WTC11 (cell line): ENCODE results near the gene CCDC137.

ENCODE experiments used
- CTCF ChIP-seq: fragments of 200-600 bp; IDR thresholded peaks from 2 replicates; pipeline ENCODE4 v1.8.0; 2022; ENCODE audit warnings: antibody characterized with exemption
- FOXJ3 ChIP-seq: sonication (generic); formaldehyde crosslinking; IDR thresholded peaks from 2 replicates; pipeline ENCODE4 v1.9.0; 2021; ENCODE audit warnings: missing genetic modification reagents, mild to moderate bottlenecking, borderline replicate concordance
- MYBL2 ChIP-seq: sonication (generic); formaldehyde crosslinking; IDR thresholded peaks from 2 replicates; pipeline ENCODE4 v1.8.1; 2023; ENCODE audit warnings: mild to moderate bottlenecking, moderate library complexity, missing genetic modification reagents
- RELA ChIP-seq: sonication (generic); formaldehyde crosslinking; IDR thresholded peaks from 2 replicates; pipeline ENCODE4 v1.8.1; 2022; ENCODE audit warnings: missing genetic modification reagents, mild to moderate bottlenecking, borderline replicate concordance
- TEAD4 ChIP-seq: sonication (generic); formaldehyde crosslinking; IDR thresholded peaks from 2 replicates; pipeline ENCODE4 v1.8.0; 2022; ENCODE audit warnings: mild to moderate bottlenecking, missing genetic modification reagents
- USF1 ChIP-seq: sonication (generic); formaldehyde crosslinking; IDR thresholded peaks from 2 replicates; pipeline ENCODE4 v1.8.0; 2022; ENCODE audit warnings: mild to moderate bottlenecking, missing genetic modification reagents

- TF ChIP-seq CTCF (no peak), TEAD4 (no peak), RELA (CRISPR knock-in tag) (no peak), USF1 (no peak), MYBL2 (CRISPR knock-in tag) (no peak), FOXJ3 (no peak)
Measured at GRCh38 chr17:81682565-81683207, 16.1 kb downstream of the CCDC137 start.
